WTC11 (cell line): ENCODE data around the gene MCF2L2. TPM values are rescaled to one million over a fixed set of nuclear protein-coding genes. Genes with fewer than 3 reads are reported as not detected.

Source experiments
- ATAC-seq: fragments of 200-7000 bp; cut with Tn5 transposase; 2 replicates; pipeline ENCODE4 v1.10.0; 2021; ENCODE audit warnings: mild to moderate bottlenecking, moderate library complexity
- CTCF ChIA-PET: fragments of 300-600 bp; sonication (Branson Sonifier 250); formaldehyde crosslinking; loops from one replicate; lab custom pipeline; 2021; ENCODE audit warnings: antibody characterized with exemption; lab: Charles Lee
- POLR2A ChIA-PET: fragments of 350-600 bp; sonication (Branson Sonifier 250); formaldehyde crosslinking; loops from one replicate; lab custom pipeline; 2021; ENCODE audit warnings: antibody characterized with exemption; lab: Charles Lee
- DNase-seq: peaks from one replicate; pipeline ENCODE4 v3.0.0; 2021; ENCODE audit warnings: low spot score
- H3K27ac Mint-ChIP-seq: 2 replicates; pipeline ENCODE4 v1.8.0; 2021; ENCODE audit warnings: mixed read lengths
- H3K27me3 Mint-ChIP-seq: 2 replicates; pipeline ENCODE4 v1.8.0; 2021; ENCODE audit warnings: low read depth, mild to moderate bottlenecking, moderate library complexity, mixed read lengths
- H3K36me3 Mint-ChIP-seq: 2 replicates; pipeline ENCODE4 v1.8.0; 2021; ENCODE audit warnings: mixed read lengths
- H3K4me1 Mint-ChIP-seq: 2 replicates; pipeline ENCODE4 v1.8.0; 2022; ENCODE audit warnings: mixed read lengths
- H3K4me3 Mint-ChIP-seq: 2 replicates; pipeline ENCODE4 v1.8.0; 2021; ENCODE audit warnings: mild to moderate bottlenecking, moderate library complexity, mixed read lengths
- H3K9me3 Mint-ChIP-seq: 2 replicates; pipeline ENCODE4 v1.8.0; 2021; ENCODE audit warnings: mixed read lengths
- AFF4 ChIP-seq: sonication (generic); formaldehyde crosslinking; IDR thresholded peaks from 2 replicates; pipeline ENCODE4 v1.8.1; 2023; ENCODE audit warnings: mild to moderate bottlenecking, missing genetic modification reagents, borderline replicate concordance
- ATF1 ChIP-seq: sonication (generic); formaldehyde crosslinking; IDR thresholded peaks from 2 replicates; pipeline ENCODE4 v1.8.1; 2023; ENCODE audit warnings: mild to moderate bottlenecking, moderate library complexity, missing genetic modification reagents
- E2F5 ChIP-seq: sonication (generic); formaldehyde crosslinking; IDR thresholded peaks from 2 replicates; pipeline ENCODE4 v1.8.1; 2022; ENCODE audit warnings: mild to moderate bottlenecking, moderate library complexity, missing genetic modification reagents
- FOXP1 ChIP-seq: sonication (generic); formaldehyde crosslinking; IDR thresholded peaks from 2 replicates; pipeline ENCODE4 v1.8.0; 2022; ENCODE audit warnings: missing genetic modification reagents, mild to moderate bottlenecking, moderate library complexity, borderline replicate concordance
- GABPB1 ChIP-seq: sonication (generic); formaldehyde crosslinking; IDR thresholded peaks from 2 replicates; pipeline ENCODE4 v1.8.1; 2023; ENCODE audit warnings: mild to moderate bottlenecking, missing genetic modification reagents
- GRHL2 ChIP-seq: fragments of 250-450 bp; sonication (Bioruptor Pico); IDR thresholded peaks from 2 replicates; pipeline ENCODE4 v1.8.0; 2022; ENCODE audit warnings: mild to moderate bottlenecking, moderate library complexity; ENCODE audit not compliant: insufficient replicate concordance, severe bottlenecking
- JAZF1 ChIP-seq: fragments of 250-450 bp; sonication (Bioruptor Pico); IDR thresholded peaks from 2 replicates; pipeline ENCODE4 v1.9.0; 2021; ENCODE audit warnings: moderate library complexity, mild to moderate bottlenecking, inconsistent platforms
- KAT7 ChIP-seq: sonication (generic); formaldehyde crosslinking; IDR thresholded peaks from 2 replicates; pipeline ENCODE4 v1.8.1; 2023; ENCODE audit warnings: missing genetic modification reagents, mild to moderate bottlenecking, borderline replicate concordance
- NFE2L1 ChIP-seq: sonication (generic); formaldehyde crosslinking; IDR thresholded peaks from 2 replicates; pipeline ENCODE4 v1.8.1; 2023; ENCODE audit warnings: missing genetic modification reagents
- SMAD4 ChIP-seq: sonication (generic); formaldehyde crosslinking; IDR thresholded peaks from 2 replicates; pipeline ENCODE4 v1.8.0; 2022; ENCODE audit warnings: mild to moderate bottlenecking, missing genetic modification reagents
- ZNF121 ChIP-seq: sonication (generic); formaldehyde crosslinking; IDR thresholded peaks from 2 replicates; pipeline ENCODE4 v1.8.0; 2023; ENCODE audit warnings: missing genetic modification reagents
- ZNF671 ChIP-seq: fragments of 250-450 bp; sonication (Bioruptor Pico); IDR thresholded peaks from 2 replicates; pipeline ENCODE4 v1.8.0; 2021; ENCODE audit warnings: mild to moderate bottlenecking
- total RNA-seq: library from RNA; stranded (reverse); gene quantifications from 3 replicates; pipeline ENCODE4 v1.2.3, GENCODE V29; 2021
- TF ChIP-seq, protein P1 (sequence below): sonication (generic); formaldehyde crosslinking; IDR thresholded peaks from 2 replicates; pipeline ENCODE4 v1.8.1; 2022; ENCODE audit warnings: low read depth, mild to moderate bottlenecking, moderate library complexity, missing genetic modification reagents, borderline replicate concordance
- TF ChIP-seq, protein P2 (sequence below): sonication (generic); formaldehyde crosslinking; IDR thresholded peaks from 2 replicates; pipeline ENCODE4 v1.8.1; 2023; ENCODE audit warnings: mild to moderate bottlenecking, missing genetic modification reagents
- TF ChIP-seq, protein P3 (sequence below): sonication (generic); formaldehyde crosslinking; IDR thresholded peaks from 2 replicates; pipeline ENCODE4 v1.8.1; 2023; ENCODE audit warnings: mild to moderate bottlenecking, missing genetic modification reagents
- TF ChIP-seq, protein P4 (sequence below): sonication (generic); formaldehyde crosslinking; IDR thresholded peaks from 2 replicates; pipeline ENCODE4 v1.8.0; 2022; ENCODE audit warnings: mild to moderate bottlenecking, missing genetic modification reagents
- TF ChIP-seq, protein P5 (sequence below): sonication (generic); formaldehyde crosslinking; IDR thresholded peaks from 2 replicates; pipeline ENCODE4 v1.8.1; 2023; ENCODE audit warnings: mild to moderate bottlenecking, moderate library complexity, missing genetic modification reagents

MCF2L2 gene
- total RNA-seq, 1 experiment from 2014 or later, result 7.5 TPM

- ChIA-PET POLR2A (no interaction called here), CTCF (no interaction called here)
- Mint-ChIP-seq H3K27ac (no peak overlapping the region), H3K4me1 (no peaks in the 10 kb centered on the region), H3K9me3 (no peaks in the 10 kb centered on the region), H3K4me3 (no peak overlapping the region), H3K36me3 (peaks cover 12% of the 10 kb centered on the region; the same call in 1 of the 2 replicates), H3K27me3 (no peaks in the 10 kb centered on the region)
- TF ChIP-seq ATF1 (CRISPR knock-in tag) (no peak), ZNF121 (no peak), GABPB1 (no peak), FOXP1 (CRISPR knock-in tag) (no peak), AFF4 (no peak), NFE2L1 (CRISPR knock-in tag) (no peak), ZNF671 (CRISPR knock-in tag) (no peak)
- TF ChIP-seq, protein P1, sequence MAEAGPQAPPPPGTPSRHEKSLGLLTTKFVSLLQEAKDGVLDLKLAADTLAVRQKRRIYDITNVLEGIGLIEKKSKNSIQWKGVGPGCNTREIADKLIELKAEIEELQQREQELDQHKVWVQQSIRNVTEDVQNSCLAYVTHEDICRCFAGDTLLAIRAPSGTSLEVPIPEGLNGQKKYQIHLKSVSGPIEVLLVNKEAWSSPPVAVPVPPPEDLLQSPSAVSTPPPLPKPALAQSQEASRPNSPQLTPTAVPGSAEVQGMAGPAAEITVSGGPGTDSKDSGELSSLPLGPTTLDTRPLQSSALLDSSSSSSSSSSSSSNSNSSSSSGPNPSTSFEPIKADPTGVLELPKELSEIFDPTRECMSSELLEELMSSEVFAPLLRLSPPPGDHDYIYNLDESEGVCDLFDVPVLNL (CRISPR knock-in tag), result no peak
- TF ChIP-seq, protein P2, sequence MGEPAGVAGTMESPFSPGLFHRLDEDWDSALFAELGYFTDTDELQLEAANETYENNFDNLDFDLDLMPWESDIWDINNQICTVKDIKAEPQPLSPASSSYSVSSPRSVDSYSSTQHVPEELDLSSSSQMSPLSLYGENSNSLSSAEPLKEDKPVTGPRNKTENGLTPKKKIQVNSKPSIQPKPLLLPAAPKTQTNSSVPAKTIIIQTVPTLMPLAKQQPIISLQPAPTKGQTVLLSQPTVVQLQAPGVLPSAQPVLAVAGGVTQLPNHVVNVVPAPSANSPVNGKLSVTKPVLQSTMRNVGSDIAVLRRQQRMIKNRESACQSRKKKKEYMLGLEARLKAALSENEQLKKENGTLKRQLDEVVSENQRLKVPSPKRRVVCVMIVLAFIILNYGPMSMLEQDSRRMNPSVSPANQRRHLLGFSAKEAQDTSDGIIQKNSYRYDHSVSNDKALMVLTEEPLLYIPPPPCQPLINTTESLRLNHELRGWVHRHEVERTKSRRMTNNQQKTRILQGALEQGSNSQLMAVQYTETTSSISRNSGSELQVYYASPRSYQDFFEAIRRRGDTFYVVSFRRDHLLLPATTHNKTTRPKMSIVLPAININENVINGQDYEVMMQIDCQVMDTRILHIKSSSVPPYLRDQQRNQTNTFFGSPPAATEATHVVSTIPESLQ (CRISPR knock-in tag), result no peak
- ATAC-seq (no peak), DNase-seq (no peak)
Measured at GRCh38 chr3:183306798-183307671, 121.4 kb downstream of the MCF2L2 start.

DNA sequence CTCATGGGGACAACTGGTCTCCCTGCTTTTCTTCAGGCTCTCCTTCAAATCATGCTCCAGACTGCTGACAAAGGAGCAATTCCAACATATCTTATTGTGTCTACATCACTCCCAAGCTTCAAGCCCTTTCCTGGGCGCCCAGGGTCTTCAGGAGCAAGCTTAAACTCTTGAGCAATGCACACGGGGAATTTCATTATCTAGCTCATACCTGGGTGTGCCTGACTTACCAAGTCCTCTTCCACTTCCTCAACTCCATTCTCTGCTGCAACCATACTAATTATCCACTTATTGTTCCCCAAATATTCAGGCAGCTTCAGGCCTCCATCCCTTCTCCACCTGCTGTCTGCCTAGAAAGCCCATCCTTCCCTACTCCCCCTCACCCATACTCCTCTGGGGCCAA is 124.7 kb downstream of the MCF2L2 start:
- Mint-ChIP-seq H3K4me1 (peaks cover 5% of the 10 kb centered on the region), H3K4me3 (no peak overlapping the region), H3K9me3 (no peaks in the 10 kb centered on the region), H3K36me3 (no peaks in the 10 kb centered on the region; the same call in 1 of the 2 replicates), H3K27me3 (no peaks in the 10 kb centered on the region), H3K27ac (peak overlapping the region; percentile 48)
- ATAC-seq (no peak), DNase-seq (no peak)
- TF ChIP-seq KAT7 (CRISPR knock-in tag) (no peak), GRHL2 (CRISPR knock-in tag) (no peak), SMAD4 (no peak), JAZF1 (no peak), E2F5 (CRISPR knock-in tag) (no peak)
- TF ChIP-seq, protein P3, sequence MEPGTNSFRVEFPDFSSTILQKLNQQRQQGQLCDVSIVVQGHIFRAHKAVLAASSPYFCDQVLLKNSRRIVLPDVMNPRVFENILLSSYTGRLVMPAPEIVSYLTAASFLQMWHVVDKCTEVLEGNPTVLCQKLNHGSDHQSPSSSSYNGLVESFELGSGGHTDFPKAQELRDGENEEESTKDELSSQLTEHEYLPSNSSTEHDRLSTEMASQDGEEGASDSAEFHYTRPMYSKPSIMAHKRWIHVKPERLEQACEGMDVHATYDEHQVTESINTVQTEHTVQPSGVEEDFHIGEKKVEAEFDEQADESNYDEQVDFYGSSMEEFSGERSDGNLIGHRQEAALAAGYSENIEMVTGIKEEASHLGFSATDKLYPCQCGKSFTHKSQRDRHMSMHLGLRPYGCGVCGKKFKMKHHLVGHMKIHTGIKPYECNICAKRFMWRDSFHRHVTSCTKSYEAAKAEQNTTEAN (CRISPR knock-in tag), result no peak
- TF ChIP-seq, protein P4, sequence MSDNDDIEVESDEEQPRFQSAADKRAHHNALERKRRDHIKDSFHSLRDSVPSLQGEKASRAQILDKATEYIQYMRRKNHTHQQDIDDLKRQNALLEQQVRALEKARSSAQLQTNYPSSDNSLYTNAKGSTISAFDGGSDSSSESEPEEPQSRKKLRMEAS (CRISPR knock-in tag), result no peak
- TF ChIP-seq, protein P5, sequence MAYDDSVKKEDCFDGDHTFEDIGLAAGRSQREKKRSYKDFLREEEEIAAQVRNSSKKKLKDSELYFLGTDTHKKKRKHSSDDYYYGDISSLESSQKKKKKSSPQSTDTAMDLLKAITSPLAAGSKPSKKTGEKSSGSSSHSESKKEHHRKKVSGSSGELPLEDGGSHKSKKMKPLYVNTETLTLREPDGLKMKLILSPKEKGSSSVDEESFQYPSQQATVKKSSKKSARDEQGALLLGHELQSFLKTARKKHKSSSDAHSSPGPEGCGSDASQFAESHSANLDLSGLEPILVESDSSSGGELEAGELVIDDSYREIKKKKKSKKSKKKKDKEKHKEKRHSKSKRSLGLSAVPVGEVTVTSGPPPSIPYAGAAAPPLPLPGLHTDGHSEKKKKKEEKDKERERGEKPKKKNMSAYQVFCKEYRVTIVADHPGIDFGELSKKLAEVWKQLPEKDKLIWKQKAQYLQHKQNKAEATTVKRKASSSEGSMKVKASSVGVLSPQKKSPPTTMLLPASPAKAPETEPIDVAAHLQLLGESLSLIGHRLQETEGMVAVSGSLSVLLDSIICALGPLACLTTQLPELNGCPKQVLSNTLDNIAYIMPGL (CRISPR knock-in tag), result no peak
- ChIA-PET POLR2A (no interaction called here), CTCF (no interaction called here)
